GM12873 (cell line): ENCODE measurements around the gene DNAH1.

ENCODE experiments used
- TF ChIP-seq, protein P1 (sequence below): IDR thresholded peaks from 2 replicates; pipeline ENCODE4 v1.5.1; 2012; ENCODE audit warnings: low read depth, mild to moderate bottlenecking, moderate library complexity, low read length, control low read depth; ENCODE audit not compliant: insufficient read depth; ENCODE audit errors: missing control alignments

DNAH1 gene

DNA sequence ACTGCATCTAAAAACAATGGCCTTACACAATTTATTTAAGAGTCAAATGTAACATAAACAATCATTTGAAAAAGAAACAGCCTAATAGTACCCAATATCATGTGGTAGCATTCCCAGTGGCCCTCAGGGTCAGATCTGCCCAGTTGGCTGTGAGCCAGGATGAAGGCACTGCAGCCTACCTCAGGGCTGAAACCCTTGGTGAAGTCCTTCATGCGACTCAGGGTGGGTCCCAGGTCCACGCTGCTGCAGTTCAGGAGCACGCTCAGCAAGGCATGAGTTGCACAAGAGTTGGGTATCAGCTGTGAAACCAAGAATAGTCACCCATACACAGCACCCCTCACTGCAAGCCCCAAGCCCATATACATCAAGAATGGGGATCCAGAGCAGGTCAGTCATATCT is 91.7 kb downstream of the DNAH1 start:
- TF ChIP-seq, protein P1, sequence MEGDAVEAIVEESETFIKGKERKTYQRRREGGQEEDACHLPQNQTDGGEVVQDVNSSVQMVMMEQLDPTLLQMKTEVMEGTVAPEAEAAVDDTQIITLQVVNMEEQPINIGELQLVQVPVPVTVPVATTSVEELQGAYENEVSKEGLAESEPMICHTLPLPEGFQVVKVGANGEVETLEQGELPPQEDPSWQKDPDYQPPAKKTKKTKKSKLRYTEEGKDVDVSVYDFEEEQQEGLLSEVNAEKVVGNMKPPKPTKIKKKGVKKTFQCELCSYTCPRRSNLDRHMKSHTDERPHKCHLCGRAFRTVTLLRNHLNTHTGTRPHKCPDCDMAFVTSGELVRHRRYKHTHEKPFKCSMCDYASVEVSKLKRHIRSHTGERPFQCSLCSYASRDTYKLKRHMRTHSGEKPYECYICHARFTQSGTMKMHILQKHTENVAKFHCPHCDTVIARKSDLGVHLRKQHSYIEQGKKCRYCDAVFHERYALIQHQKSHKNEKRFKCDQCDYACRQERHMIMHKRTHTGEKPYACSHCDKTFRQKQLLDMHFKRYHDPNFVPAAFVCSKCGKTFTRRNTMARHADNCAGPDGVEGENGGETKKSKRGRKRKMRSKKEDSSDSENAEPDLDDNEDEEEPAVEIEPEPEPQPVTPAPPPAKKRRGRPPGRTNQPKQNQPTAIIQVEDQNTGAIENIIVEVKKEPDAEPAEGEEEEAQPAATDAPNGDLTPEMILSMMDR, result no peak

DNA sequence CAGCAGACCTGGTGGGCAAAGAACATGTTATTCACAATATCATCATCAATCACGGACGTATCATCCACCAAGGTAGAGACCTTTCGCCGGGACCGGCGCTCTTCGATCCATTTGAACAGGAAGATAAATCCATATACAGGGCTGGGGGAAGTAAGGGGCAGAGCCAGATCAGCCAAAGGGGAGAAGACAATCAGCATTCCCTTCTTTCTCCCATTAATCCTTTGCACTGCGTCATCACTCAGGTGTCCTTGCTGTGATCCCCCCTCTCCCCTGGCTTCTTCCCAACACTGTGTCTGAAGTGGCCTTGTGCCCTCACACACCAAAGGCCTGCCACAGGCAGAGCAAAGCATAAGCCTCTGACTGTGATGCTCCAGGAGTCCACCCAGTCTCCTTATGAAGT is 92.3 kb downstream of the DNAH1 start:
- TF ChIP-seq, protein P1, result no peak

DNA sequence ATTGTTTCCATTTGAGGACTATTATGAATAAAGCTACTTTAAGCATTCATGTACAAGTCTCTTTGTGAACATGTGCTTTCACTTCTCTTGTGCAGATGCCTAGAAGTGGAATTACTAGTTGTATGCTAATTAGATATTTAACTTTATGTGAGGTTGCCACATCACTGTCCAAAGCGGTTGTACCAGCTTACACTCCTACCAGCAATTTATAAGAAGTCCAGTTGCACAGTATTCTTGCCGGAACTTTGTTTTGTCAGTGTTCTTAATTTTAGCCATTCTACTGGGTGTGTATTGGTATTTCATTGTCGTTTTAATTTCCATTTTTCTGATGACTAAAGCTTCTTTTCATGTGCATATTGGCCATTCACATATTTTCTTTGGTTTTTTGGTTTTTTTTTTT is 99.7 kb downstream of the DNAH1 start:
- TF ChIP-seq, protein P1, result no peak

DNA sequence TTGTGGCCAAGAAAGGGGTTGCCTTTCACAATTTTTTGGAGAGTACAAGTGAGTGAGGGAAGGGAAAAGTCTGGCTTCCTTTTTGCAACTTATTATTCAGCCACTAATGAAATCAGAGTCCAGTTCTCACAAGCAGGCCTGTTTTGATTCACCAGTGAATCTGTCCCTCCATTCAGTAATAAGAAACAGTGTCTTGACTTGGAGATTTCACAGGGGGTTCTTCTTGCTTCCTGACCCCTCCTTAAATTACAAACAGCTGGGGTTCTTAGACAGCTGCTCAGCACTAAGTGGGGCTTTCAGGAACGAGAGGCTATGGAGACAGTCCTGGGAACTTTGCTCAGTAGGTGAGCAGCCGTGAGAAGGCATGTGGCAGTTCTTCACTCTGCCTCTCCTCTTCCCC is 104.3 kb downstream of the DNAH1 start:
- TF ChIP-seq, protein P1, result no peak

DNA sequence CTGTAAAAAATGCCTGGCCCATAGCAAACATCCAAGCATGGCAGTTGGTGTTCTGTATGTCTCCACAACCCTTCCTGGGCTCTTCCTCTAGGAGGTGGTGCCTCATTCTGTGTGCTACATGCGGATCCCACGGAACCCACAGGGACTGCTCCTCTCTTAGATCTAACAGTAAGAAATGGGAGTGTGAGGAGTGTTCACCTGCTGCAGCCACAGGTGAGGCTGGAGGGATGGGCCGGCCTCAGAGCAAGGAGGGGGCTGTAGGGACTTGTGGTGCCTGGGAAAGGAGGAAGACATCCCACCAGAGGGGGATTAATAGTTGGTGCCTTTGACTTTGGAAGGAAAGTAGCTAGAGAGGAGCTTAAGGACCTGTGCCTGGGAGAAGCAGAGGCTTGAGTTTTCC is 106.5 kb downstream of the DNAH1 start:
- TF ChIP-seq, protein P1, result no peak

DNA sequence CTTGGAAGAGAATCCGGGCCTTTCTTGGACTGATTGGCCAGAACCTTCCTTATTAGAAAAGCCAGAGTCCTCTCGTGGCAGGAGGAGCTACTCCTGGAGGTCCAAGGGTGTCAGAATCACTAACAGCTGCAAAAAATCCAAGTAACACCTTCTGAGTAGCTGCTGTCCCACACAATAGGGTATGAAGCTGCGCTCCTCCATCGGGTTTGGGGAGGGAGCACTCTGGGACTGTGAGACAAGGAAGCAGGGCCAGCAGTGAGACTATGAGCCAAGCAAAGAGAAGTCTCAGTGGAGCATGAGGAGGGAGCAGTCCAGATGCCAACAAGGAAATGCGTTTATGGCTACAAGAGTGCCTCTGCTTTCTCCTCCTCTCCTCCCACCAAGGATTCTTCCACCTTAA is 107.1 kb downstream of the DNAH1 start:
- TF ChIP-seq, protein P1, result no peak

DNA sequence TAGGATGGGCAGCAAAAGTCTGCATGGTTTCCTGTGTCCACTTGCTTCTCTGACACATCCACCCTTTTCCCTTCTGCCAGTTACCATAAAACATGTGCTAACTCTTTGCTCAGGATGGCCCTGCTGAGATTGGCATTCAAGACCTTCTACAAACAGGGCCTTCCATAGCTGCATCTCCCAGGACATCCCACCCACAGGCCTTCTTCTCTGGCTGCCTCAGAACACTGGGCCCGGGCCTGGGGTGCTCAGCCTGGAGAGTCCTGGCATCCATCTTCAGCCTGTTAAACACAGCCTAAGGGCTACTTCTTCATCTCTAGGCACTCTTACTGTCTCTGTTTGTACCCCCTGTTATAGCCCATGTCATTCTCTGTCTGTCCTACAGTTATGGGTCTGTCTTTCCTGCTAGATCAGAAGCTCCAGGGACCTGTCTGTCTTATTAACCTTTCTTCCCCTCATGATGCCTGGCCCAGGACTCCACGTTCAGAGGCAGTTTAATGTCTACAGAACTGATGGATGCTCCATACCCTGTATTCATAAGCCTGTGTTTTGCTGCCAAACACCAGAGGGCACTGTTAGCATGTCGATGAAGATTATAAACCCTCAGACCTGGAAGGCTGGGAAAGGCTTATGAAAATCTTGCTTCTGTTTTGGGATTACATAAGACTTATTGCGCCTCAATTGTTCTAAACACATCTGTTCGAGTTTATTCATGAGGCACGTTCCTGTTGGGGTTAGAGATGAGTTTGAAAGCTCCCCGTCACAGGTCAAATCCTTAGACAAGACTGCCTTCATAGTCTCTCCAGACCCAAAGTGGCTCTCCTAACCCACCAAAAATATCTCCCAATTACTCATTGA is 112.3 kb downstream of the DNAH1 start:
- TF ChIP-seq, protein P1, result peak; percentile 78
